Choroid plexus epithelial cell (primary cell): ENCODE results near the gene MIPEP.

ENCODE experiments used
- DNase-seq: peaks from one replicate; pipeline ENCODE4 v3.0.0-alpha.2; 2010; ENCODE audit warnings: low read depth
- H3K4me3 ChIP-seq: 2 replicates; pipeline ENCODE4 v1.5.1; 2011; ENCODE audit warnings: low read depth, mild to moderate bottlenecking, control low read depth, low read length, moderate library complexity
- CTCF ChIP-seq: conservative IDR thresholded peaks from 2 replicates; pipeline ENCODE4 v1.5.1; 2011; ENCODE audit warnings: low read depth, mild to moderate bottlenecking, control low read depth, inconsistent platforms, low read length, moderate library complexity

MIPEP gene

GRCh38 chr13:23849670-23850069, 39.5 kb downstream of the MIPEP start:
- no peak overlapping the region for H3K4me3 ChIP-seq
- no peak for DNase-seq
- TF ChIP-seq CTCF: no peak

DNA sequence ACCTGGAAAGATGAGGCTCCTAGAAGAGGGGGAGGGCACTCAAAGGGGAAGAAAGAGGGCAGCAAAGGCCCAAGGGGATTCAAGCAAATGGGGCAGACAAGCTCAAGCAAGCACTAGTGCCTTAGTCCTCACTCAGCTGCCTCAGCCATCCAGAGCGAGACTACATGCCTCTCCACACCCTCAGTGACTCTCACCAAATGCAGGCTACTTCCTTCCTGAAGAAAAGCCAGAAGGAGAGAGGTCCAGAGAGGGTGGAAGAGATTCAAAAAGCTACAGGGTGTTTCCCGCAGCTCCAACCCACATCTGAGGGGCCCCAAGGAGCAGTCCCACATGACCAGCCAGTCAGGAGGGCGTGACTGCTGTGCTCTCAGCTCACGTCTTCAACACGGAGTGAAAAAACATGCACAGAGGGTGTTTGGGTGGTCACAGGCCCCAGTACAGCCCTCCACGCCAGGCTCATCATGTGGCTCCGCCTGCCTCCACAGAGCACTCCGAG, 40.5 kb downstream of the MIPEP start:
- TF ChIP-seq CTCF: no peak
- DNase-seq: no peak
- no peak overlapping the region for H3K4me3 ChIP-seq

DNA sequence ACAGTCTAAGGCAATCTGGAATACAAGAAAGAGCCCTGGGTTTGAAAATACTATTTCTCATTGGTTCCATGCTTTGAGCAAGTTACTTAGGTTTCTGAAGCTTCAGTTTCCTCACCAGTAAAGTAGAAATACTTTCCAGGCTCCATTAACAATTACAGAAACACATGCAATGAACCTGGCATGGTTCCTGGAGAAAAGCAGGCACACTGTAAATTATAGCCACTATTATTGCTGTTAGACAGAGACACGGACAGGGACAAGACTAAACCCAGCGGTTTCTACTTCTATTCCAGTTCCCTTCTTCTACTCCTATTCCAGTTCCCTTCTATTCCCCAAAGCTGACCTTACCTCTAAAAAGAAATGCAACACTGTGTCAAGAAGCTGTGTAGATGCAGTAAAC, 41.2 kb downstream of the MIPEP start:
- no peak for DNase-seq
- no peak overlapping the region for H3K4me3 ChIP-seq
- TF ChIP-seq CTCF: no peak

DNA sequence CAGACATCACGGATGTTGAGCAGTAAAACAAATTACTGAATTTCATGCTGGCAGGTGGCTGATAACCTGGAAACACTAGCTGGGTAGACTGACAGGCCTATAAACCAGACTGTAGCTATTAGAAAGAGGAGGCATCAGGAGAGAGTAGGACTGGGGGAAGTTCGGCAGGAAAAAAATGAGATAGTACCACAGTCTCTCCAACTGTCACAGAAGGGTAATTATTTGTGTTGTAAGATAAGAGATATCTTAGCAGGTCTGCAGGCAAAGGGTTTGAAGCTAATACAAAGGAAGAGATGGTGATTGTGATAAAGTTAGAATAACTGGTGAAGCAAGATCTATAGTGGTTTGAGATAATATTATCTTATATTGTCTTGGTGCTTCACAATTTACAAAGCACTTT, 41.7 kb downstream of the MIPEP start:
- no peak for DNase-seq
- no peak for TF ChIP-seq CTCF
- H3K4me3 ChIP-seq: no peak overlapping the region

GRCh38 chr13:23845105-23845725, 44.0 kb downstream of the MIPEP start:
- no peak for TF ChIP-seq CTCF
- no peak overlapping the region for H3K4me3 ChIP-seq
- no peak for DNase-seq

DNA sequence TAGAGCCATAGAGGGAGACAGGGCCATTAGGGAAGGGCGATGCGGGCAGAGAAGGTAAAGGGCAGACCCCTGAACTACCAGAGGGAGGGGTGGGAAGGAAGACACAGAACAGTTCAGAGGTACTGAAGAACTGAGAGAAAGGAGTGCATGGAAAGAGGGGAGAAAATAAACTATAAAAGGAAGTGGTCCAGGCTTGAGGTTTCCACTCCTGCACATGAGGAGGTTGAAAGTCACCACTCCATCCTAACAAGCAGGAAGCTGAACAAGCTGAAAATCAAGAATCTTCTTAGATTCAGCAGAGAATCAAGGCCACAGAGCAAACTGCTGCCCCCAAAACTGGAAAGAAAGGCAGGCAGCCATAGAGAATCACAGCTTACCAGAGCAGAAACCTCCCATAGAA, 45.1 kb downstream of the MIPEP start:
- H3K4me3 ChIP-seq: no peak overlapping the region
- DNase-seq: no peak
- TF ChIP-seq CTCF: no peak

DNA sequence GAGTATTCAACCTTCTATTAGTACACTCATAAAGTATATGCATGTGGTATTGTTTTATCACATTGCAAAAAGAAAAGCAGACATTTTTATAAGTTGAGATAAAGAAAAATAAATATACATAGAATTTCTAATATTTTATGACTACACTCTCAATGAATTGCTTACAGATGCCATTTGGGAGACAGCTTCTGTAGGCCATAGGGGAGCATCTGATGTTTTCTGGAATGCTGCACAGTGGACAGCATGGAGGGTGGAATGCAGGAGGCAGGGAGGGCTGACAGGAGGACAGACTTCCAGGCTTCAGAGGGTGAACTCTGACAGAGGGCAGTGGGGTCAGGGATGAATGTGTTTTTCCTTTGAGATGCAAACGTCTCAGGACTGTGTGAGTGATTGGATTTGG, 45.8 kb downstream of the MIPEP start:
- H3K4me3 ChIP-seq: no peak overlapping the region
- TF ChIP-seq CTCF: no peak
- no peak for DNase-seq
